HEK293T (cell line): Measurements from ENCODE around the gene ABCC8.

Experiments
- BHLHE40 ChIP-seq: fragments of 450-650 bp; IDR thresholded peaks from 2 replicates; pipeline ENCODE4 v1.6.1; 2016; ENCODE audit warnings: mild to moderate bottlenecking, moderate library complexity, borderline replicate concordance
- CTBP1 ChIP-seq: fragments of 450-650 bp; IDR thresholded peaks from 2 replicates; pipeline ENCODE4 v1.6.1; 2016; ENCODE audit warnings: borderline replicate concordance
- ELF4 ChIP-seq: fragments of 450-650 bp; IDR thresholded peaks from 2 replicates; pipeline ENCODE4 v1.6.1; 2017; ENCODE audit warnings: antibody characterized with exemption
- FOXA1 ChIP-seq: fragments of 450-650 bp; IDR thresholded peaks from 2 replicates; pipeline ENCODE4 v1.6.1; 2016; ENCODE audit warnings: mild to moderate bottlenecking
- FOXK2 ChIP-seq: fragments of 450-650 bp; IDR thresholded peaks from 2 replicates; pipeline ENCODE4 v1.6.1; 2016; ENCODE audit warnings: mild to moderate bottlenecking
- FOXM1 ChIP-seq: fragments of 450-650 bp; IDR thresholded peaks from 2 replicates; pipeline ENCODE4 v1.6.1; 2017; ENCODE audit warnings: mild to moderate bottlenecking, borderline replicate concordance
- HDGF ChIP-seq: fragments of 450-650 bp; IDR thresholded peaks from 2 replicates; pipeline ENCODE4 v1.6.1; 2017; ENCODE audit warnings: antibody characterized with exemption, borderline replicate concordance
- L3MBTL2 ChIP-seq: fragments of 450-650 bp; conservative IDR thresholded peaks from 2 replicates; pipeline ENCODE4 v1.6.1; 2016; ENCODE audit warnings: mild to moderate bottlenecking
- NFRKB ChIP-seq: fragments of 450-650 bp; IDR thresholded peaks from 2 replicates; pipeline ENCODE4 v1.6.1; 2016; ENCODE audit warnings: mild to moderate bottlenecking, moderate library complexity
- SP1 ChIP-seq: fragments of 450-650 bp; IDR thresholded peaks from 2 replicates; pipeline ENCODE4 v1.6.1; 2017
- SUZ12 ChIP-seq: fragments of 450-650 bp; IDR thresholded peaks from 2 replicates; pipeline ENCODE4 v1.6.1; 2016; ENCODE audit warnings: mild to moderate bottlenecking
- TARDBP ChIP-seq: fragments of 450-650 bp; IDR thresholded peaks from 2 replicates; pipeline ENCODE4 v1.6.1; 2016
- ZNF384 ChIP-seq: fragments of 450-650 bp; IDR thresholded peaks from 2 replicates; pipeline ENCODE4 v1.6.1; 2016
- TF ChIP-seq, protein P1 (sequence below): fragments of 450-650 bp; IDR thresholded peaks from 2 replicates; pipeline ENCODE4 v1.6.1; 2016

DNA sequence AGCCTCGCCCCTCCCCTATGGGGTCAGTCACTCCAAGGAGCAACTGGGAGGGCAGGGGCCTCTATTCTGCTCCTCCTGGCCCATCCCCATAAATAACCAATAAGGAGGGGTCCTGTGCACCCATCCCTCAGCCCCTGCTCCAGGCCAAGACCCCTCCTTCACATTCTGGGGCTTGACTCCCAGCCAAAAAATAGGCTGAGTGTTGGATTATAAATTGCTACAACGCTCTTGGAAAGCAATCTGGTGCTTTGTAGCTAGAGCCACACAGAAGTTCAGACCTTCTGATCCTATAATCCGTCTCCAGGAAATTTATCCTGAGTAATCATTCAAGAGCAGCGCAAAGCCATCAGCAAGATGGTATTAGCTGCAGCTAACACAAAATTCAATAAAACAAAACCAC is 42.5 kb downstream of the ABCC8 start:
- TF ChIP-seq FOXM1 (no peak), ZNF384 (no peak), TARDBP (no peak), SP1 (no peak), ELF4 (no peak), SUZ12 (no peak), NFRKB (no peak), CTBP1 (no peak), L3MBTL2 (no peak), HDGF (no peak), FOXK2 (no peak), FOXA1 (no peak), BHLHE40 (no peak)
- TF ChIP-seq, protein P1, sequence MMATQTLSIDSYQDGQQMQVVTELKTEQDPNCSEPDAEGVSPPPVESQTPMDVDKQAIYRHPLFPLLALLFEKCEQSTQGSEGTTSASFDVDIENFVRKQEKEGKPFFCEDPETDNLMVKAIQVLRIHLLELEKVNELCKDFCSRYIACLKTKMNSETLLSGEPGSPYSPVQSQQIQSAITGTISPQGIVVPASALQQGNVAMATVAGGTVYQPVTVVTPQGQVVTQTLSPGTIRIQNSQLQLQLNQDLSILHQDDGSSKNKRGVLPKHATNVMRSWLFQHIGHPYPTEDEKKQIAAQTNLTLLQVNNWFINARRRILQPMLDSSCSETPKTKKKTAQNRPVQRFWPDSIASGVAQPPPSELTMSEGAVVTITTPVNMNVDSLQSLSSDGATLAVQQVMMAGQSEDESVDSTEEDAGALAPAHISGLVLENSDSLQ, result no peak
